NCI-H460 (cell line): Measurements from ENCODE around the gene PCBP2. TPM values are rescaled to one million over a fixed set of nuclear protein-coding genes. Genes with fewer than 3 reads are reported as not detected.
"Not testable (repeated sequence)": the region's sequence is repeated elsewhere in the genome, so short reads cannot be mapped to it uniquely, and the experiment has no call there.

Experiments used
- DNase-seq: peaks from one replicate; pipeline ENCODE4 v3.0.0-alpha.2; 2016; ENCODE audit warnings: low read depth; ENCODE audit errors: extremely low read depth
- polyA plus RNA-seq: library from polyadenylated mRNA; depleted of rRNA; stranded (reverse); fragments of >200 nt; gene quantifications from 2 replicates; pipeline ENCODE4 v1.2.3, GENCODE V29; 2014; cell fraction: nucleus; rRNA removed
- total RNA-seq: library from RNA; depleted of rRNA; stranded (reverse); fragments of >200 nt; shearing (Covaris generic); gene quantifications from 2 replicates; pipeline ENCODE4 v1.2.3, GENCODE V29; 2014; rRNA removed

Gene PCBP2
- 215 and 326 TPM in 2 replicates for total RNA-seq
- polyA plus RNA-seq: 300 and 331 TPM in 2 replicates

- peak; percentile 100 for DNase-seq
Observed at GRCh38 chr12:53451661-53452158, at the start of gene PCBP2. PCBP2 (plus strand) TSS chr12:53452102; CDS start chr12:53454801, 2,699 bp downstream.

GRCh38 chr12:53402351-53402750 is 49.6 kb upstream of the PCBP2 start:
- DNase-seq: not testable (repeated sequence)

DNA sequence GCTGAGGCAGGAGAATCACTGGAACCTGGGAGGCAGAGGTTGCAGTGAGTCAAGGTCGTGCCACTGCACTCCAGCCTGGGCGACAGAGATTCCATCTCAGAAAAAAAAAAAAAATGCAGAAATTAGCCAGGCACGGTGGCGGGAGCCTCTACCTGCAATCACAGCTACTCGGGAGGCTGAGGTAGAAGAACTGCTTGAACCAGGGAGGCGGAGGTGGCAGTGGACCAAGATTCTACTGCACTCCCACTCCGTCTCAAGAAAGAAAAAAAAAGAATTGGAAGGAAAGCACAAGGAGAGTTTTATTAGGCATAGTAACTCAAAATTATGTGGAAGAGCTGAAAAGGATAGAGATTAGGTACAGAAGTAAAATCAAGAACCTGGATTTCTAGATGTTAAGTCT is 49.0 kb upstream of the PCBP2 start:
- DNase-seq: no peak

DNA sequence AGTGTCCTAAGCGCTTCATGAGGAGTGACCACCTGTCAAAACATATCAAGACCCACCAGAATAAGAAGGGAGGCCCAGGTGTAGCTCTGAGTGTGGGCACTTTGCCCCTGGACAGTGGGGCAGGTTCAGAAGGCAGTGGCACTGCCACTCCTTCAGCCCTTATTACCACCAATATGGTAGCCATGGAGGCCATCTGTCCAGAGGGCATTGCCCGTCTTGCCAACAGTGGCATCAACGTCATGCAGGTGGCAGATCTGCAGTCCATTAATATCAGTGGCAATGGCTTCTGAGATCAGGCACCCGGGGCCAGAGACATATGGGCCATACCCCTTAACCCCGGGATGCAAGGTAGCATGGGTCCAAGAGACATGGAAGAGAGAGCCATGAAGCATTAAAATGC is 41.0 kb upstream of the PCBP2 start:
- DNase-seq: no peak

GRCh38 chr12:53413485-53414204 is 38.3 kb upstream of the PCBP2 start:
- no peak for DNase-seq

GRCh38 chr12:53414756-53415417 is 37.0 kb upstream of the PCBP2 start:
- DNase-seq: no peak

DNA sequence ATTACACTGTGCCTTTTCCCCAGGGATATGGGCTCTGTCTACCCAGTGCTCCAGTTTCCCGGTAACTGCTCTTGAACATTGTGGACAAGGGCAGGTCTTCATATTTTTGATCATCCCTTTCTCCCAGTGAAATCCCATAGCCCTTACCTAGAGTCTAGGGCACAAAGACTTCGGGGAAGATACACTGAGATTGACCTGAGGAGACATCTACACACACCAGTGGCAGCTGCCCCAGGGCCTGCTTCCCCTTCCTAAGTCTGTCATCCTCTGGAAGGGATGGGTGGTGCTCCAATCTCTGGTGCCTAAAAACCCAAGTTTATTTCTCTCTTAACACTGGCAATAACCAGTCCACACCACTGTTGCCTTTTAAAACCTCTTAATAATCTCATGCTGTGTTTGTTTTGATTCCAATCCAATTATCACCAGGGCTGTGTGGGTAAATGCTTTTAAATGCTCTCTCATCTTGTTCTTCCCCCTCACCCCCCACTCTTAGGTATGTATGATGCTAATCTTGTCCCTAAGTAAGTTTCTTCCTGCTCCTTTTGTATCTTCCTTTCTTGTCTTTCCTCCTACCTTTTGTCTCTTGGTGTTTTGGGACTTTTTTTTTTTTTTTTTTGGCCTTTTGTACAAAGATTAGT is 36.0 kb upstream of the PCBP2 start:
- not testable (repeated sequence) for DNase-seq

- DNase-seq: not testable (repeated sequence)
Observed at GRCh38 chr12:53417291-53417816, 34.5 kb upstream of the PCBP2 start.

DNA sequence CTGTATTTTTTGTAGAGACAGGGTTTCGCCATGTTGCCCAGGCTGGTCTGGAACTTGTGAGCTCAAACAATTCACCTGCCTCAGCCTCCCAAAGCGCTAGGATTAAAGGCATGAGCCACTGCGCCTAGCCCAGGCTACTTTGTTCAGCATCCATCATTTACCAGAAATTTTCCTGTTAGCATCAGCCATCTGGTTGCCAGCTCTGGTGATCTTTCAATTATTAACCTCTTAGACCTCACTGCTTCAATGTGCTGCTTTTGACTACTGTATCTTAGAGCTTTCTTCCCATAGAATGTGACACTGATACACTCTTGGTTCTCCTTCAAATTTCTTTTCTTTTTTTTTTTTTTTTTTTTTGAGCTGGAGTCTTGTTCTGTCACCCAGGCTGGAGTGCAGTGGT is 33.7 kb upstream of the PCBP2 start:
- DNase-seq: no peak

GRCh38 chr12:53419756-53420155 is 32.1 kb upstream of the PCBP2 start:
- no peak for DNase-seq

- DNase-seq: not testable (repeated sequence)
Observed at GRCh38 chr12:53422247-53422646, 29.7 kb upstream of the PCBP2 start.

DNA sequence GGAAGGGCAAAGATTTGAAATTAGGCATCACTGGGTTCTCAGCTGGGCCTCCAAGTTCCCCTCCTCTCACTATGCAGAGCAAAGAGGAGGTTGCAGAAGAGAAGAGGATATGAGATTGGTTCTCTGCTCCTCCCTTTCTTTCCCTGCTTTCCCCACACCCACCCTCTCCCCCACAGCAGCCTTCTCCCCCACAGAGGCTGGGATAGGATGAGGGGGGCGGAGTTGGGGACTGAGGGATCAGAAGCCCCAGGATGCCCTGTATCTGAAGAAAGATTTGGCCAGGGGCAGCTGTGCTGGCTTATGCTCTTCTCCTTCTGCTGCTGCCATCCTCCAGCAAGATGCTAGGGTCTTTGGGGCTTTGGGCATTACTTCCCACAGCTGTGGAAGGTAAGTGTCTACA is 28.3 kb upstream of the PCBP2 start, which contains the start of gene AMHR2:
Gene AMHR2, plus strand, starts transcription at position 259 of the 400 bp plus-strand sequence. Its CDS starts 80 bp downstream, at position 339.
- DNase-seq: no peak

DNA sequence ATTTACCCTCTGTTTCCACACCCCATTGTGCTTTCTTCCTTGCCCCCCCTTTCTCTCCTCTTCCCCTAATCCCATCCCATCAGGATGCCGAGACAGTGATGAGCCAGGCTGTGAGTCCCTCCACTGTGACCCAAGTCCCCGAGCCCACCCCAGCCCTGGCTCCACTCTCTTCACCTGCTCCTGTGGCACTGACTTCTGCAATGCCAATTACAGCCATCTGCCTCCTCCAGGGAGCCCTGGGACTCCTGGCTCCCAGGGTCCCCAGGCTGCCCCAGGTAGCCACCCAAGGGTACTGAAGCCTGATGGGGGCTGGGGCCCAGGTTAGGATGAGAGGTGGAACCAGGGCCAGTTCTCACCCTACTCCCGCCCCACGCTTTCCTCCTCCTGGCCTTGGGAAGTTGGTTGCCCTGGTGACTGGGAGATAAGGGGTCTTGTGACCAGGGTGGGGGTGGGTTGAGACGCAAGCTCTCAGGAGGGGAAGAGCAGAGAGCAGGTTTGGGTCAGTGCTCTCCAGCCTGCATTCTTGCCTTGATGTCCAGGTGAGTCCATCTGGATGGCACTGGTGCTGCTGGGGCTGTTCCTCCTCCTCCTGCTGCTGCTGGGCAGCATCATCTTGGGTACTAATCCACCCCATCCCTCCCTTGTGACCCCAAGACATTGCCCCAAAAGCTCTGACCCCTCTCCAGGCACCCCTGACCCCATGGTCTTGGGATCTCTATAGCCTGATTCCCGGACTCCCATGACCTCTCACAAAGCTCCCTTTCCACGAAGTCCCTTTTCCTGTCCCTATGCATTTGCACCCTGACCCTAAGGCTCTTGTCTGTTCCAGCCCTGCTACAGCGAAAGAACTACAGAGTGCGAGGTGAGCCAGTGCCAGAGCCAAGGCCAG is 27.0 kb upstream of the PCBP2 start:
- no peak for DNase-seq

GRCh38 chr12:53425515-53426150 is 26.3 kb upstream of the PCBP2 start:
- DNase-seq: no peak

- no peak for DNase-seq
Observed at GRCh38 chr12:53427905-53428594, 23.9 kb upstream of the PCBP2 start.

DNA sequence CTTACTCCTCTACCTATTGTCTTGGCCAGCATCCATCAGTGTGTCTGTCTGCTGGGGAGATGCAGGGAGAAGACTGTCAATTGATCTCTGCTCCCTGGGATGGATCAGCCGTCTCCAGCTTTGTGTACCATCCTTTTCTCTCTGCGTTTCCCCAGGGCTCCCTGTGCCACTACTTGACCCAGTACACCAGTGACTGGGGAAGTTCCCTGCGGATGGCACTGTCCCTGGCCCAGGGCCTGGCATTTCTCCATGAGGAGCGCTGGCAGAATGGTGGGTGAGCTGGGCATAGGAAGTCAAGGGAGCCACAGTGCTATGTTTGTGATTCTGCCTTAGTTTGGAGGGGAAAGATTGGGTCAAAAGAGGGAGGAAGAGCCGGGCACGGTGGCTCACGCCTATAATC is 23.2 kb upstream of the PCBP2 start:
- no peak for DNase-seq

- no peak for DNase-seq
Observed at GRCh38 chr12:53430116-53430515, 21.8 kb upstream of the PCBP2 start.

GRCh38 chr12:53431187-53431586 is 20.7 kb upstream of the PCBP2 start:
- DNase-seq: no peak

GRCh38 chr12:53435326-53435725 is 16.6 kb upstream of the PCBP2 start:
- DNase-seq: not testable (repeated sequence)
